GM12874 (cell line): ENCODE measurements around the gene MEGF6.

ENCODE experiments used
- TF ChIP-seq, protein P1 (sequence below): IDR thresholded peaks from 2 replicates; pipeline ENCODE4 v1.5.1; 2011; ENCODE audit warnings: low read depth, mild to moderate bottlenecking, control low read depth, low read length, moderate library complexity; ENCODE audit not compliant: insufficient read depth

Gene MEGF6

GRCh38 chr1:3564921-3565831 lies 46.1 kb downstream of the MEGF6 start:
- TF ChIP-seq, protein P1, sequence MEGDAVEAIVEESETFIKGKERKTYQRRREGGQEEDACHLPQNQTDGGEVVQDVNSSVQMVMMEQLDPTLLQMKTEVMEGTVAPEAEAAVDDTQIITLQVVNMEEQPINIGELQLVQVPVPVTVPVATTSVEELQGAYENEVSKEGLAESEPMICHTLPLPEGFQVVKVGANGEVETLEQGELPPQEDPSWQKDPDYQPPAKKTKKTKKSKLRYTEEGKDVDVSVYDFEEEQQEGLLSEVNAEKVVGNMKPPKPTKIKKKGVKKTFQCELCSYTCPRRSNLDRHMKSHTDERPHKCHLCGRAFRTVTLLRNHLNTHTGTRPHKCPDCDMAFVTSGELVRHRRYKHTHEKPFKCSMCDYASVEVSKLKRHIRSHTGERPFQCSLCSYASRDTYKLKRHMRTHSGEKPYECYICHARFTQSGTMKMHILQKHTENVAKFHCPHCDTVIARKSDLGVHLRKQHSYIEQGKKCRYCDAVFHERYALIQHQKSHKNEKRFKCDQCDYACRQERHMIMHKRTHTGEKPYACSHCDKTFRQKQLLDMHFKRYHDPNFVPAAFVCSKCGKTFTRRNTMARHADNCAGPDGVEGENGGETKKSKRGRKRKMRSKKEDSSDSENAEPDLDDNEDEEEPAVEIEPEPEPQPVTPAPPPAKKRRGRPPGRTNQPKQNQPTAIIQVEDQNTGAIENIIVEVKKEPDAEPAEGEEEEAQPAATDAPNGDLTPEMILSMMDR = peak; percentile 89

DNA sequence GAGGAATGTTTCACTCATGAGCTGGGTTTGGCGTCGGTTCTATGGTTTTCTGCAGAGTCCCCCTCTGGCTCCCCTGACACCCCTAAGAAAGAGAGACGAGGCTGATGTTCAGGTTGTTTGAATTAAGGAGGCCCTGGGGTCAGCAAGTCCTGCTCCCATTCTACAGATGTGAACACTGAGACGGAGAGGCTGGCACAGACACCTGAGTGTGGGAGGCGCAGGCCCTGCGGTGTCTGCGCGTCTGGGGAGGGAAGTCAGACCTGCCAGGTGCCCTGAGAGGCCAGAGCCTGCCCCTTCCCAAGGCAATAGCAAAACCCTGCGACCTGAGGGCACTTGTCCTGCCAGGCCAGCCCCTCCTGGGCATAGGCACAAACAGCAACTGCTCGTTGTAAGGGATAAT lies 47.7 kb downstream of the MEGF6 start:
- TF ChIP-seq, protein P1 = no peak

GRCh38 chr1:3563125-3563524 lies 48.2 kb downstream of the MEGF6 start:
- TF ChIP-seq, protein P1 = no peak

GRCh38 chr1:3562712-3563111 lies 48.6 kb downstream of the MEGF6 start:
- TF ChIP-seq, protein P1 = no peak

- TF ChIP-seq, protein P1 = no peak
Observed at GRCh38 chr1:3561702-3562101, 49.6 kb downstream of the MEGF6 start.

GRCh38 chr1:3560981-3561380 lies 50.3 kb downstream of the MEGF6 start:
- TF ChIP-seq, protein P1 = no peak

- TF ChIP-seq, protein P1 = no peak
Observed at GRCh38 chr1:3560251-3560871, 50.9 kb downstream of the MEGF6 start.
